NCI-H2107 treated with DMSO at 0.1 percent for 48 hours (cell line): ENCODE measurements around the gene SCUBE1.

Source experiments
- DNase-seq: peaks from one replicate; lab custom pipeline; 2025; ENCODE audit not compliant: unreplicated experiment; lab: John Stamatoyannopoulos, UW

Gene SCUBE1

GRCh38 chr22:43329061-43329460 lies 14.1 kb downstream of the SCUBE1 start:
- DNase-seq: no peak

GRCh38 chr22:43327157-43327438 lies 16.1 kb downstream of the SCUBE1 start:
- DNase-seq: no peak

- DNase-seq: no peak
Measured at GRCh38 chr22:43326331-43327156, 16.6 kb downstream of the SCUBE1 start.

GRCh38 chr22:43325176-43325575 lies 18.0 kb downstream of the SCUBE1 start:
- DNase-seq: no peak

- no peak for DNase-seq
Measured at GRCh38 chr22:43320943-43321900, 21.9 kb downstream of the SCUBE1 start.

- DNase-seq: no peak
Measured at GRCh38 chr22:43319661-43320486, 23.3 kb downstream of the SCUBE1 start.

GRCh38 chr22:43317239-43317638 lies 25.9 kb downstream of the SCUBE1 start:
- no peak for DNase-seq

GRCh38 chr22:43315687-43316217 lies 27.4 kb downstream of the SCUBE1 start:
- DNase-seq: peak; percentile 13

GRCh38 chr22:43314611-43315010 lies 28.6 kb downstream of the SCUBE1 start:
- DNase-seq: no peak

- no peak for DNase-seq
Measured at GRCh38 chr22:43313890-43314474, 29.2 kb downstream of the SCUBE1 start.

- no peak for DNase-seq
Measured at GRCh38 chr22:43313244-43313889, 29.8 kb downstream of the SCUBE1 start.

- no peak for DNase-seq
Measured at GRCh38 chr22:43312608-43313007, 30.6 kb downstream of the SCUBE1 start.

GRCh38 chr22:43310798-43311197 lies 32.4 kb downstream of the SCUBE1 start:
- DNase-seq: no peak

GRCh38 chr22:43310311-43310710 lies 32.9 kb downstream of the SCUBE1 start:
- DNase-seq: no peak

GRCh38 chr22:43308836-43309235 lies 34.3 kb downstream of the SCUBE1 start:
- no peak for DNase-seq

GRCh38 chr22:43308060-43308830 lies 34.9 kb downstream of the SCUBE1 start:
- no peak for DNase-seq

- DNase-seq: no peak
Measured at GRCh38 chr22:43305806-43306205, 37.4 kb downstream of the SCUBE1 start.

GRCh38 chr22:43304831-43305590 lies 38.2 kb downstream of the SCUBE1 start:
- DNase-seq: no peak

- no peak for DNase-seq
Measured at GRCh38 chr22:43303751-43304150, 39.4 kb downstream of the SCUBE1 start.
